HG03060 (cell line): Measurements from ENCODE around the gene INTS6L.

Experiments
- ATAC-seq: cut with Tn5 transposase; IDR thresholded peaks from one replicate; pipeline ENCODE4 v1.9.1; 2021; ENCODE audit warnings: low read depth, moderate number of reproducible peaks; ENCODE audit not compliant: unreplicated experiment

INTS6L gene

GRCh38 chrX:135520553-135521404 is at the start of gene INTS6L:
TSS of gene INTS6L (plus strand) at chrX:135520660. CDS start at chrX:135520993, 333 bp downstream.
- ATAC-seq = peak; percentile 95

- ATAC-seq = no peak
Observed at GRCh38 chrX:135476378-135476777, 44.1 kb upstream of the INTS6L start.

- ATAC-seq = no peak
Observed at GRCh38 chrX:135477576-135477975, 42.9 kb upstream of the INTS6L start.

GRCh38 chrX:135480076-135480475 is 40.4 kb upstream of the INTS6L start:
- no peak for ATAC-seq

- ATAC-seq = no peak
Observed at GRCh38 chrX:135481696-135482179, 38.7 kb upstream of the INTS6L start.

GRCh38 chrX:135484641-135485289 is 35.7 kb upstream of the INTS6L start:
- ATAC-seq = no peak

- ATAC-seq = peak; percentile 60
Observed at GRCh38 chrX:135489542-135489941, 30.9 kb upstream of the INTS6L start.

- no peak for ATAC-seq
Observed at GRCh38 chrX:135490979-135491514, 29.4 kb upstream of the INTS6L start.

- no peak for ATAC-seq
Observed at GRCh38 chrX:135494453-135494852, 26.0 kb upstream of the INTS6L start.

- ATAC-seq = no peak
Observed at GRCh38 chrX:135497736-135498135, 22.7 kb upstream of the INTS6L start.

GRCh38 chrX:135498236-135498635 is 22.2 kb upstream of the INTS6L start:
- no peak for ATAC-seq

GRCh38 chrX:135505351-135505750 is 15.1 kb upstream of the INTS6L start:
- ATAC-seq = no peak

GRCh38 chrX:135509885-135510284 is 10.6 kb upstream of the INTS6L start:
- ATAC-seq = no peak

GRCh38 chrX:135512508-135513129 is 7.8 kb upstream of the INTS6L start:
- no peak for ATAC-seq

- ATAC-seq = no peak
Observed at GRCh38 chrX:135513130-135513515, 7.3 kb upstream of the INTS6L start.

- no peak for ATAC-seq
Observed at GRCh38 chrX:135516376-135516775, 4.1 kb upstream of the INTS6L start.

GRCh38 chrX:135518161-135518560 is 2.3 kb upstream of the INTS6L start:
- no peak for ATAC-seq

- ATAC-seq = no peak
Observed at GRCh38 chrX:135520022-135520552, 373 bp upstream of the INTS6L start.

- no peak for ATAC-seq
Observed at GRCh38 chrX:135521405-135522131, 1.1 kb downstream of the INTS6L start.

- ATAC-seq = no peak
Observed at GRCh38 chrX:135522132-135522530, 1.7 kb downstream of the INTS6L start.
